GM13976 (cell line): ENCODE data around the gene MDH1B.
"Not testable (repeated sequence)": the region's sequence is repeated elsewhere in the genome, so short reads cannot be mapped to it uniquely, and the experiment has no call there.

ENCODE experiments used
- DNase-seq: peaks from one replicate; pipeline ENCODE4 v3.0.0; 2012; ENCODE audit warnings: low spot score
- CTCF ChIP-seq: IDR thresholded peaks from 2 replicates; pipeline ENCODE4 v1.5.1; 2012; ENCODE audit warnings: borderline replicate concordance, mild to moderate bottlenecking; ENCODE audit not compliant: insufficient read depth; ENCODE audit errors: extremely low read depth, missing control alignments, control extremely low read depth
- in situ Hi-C: fragments of 300-500 bp; cut with MboI; formaldehyde crosslinking; loops from one replicate; pipeline ENCODE4 v1.12.0; 2022; ENCODE audit warnings: low sequenced_read_pairs, mixed read lengths, inconsistent platforms; ENCODE audit not compliant: unreplicated experiment

MDH1B gene

GRCh38 chr2:206728277-206729199, 36.6 kb downstream of the MDH1B start:
- no peak for DNase-seq
- no peak for TF ChIP-seq CTCF
- in situ Hi-C loops, result no loop called here

- in situ Hi-C loops, result no loop called here
- TF ChIP-seq CTCF, result no peak
- DNase-seq, result no peak
These were observed 37.8 kb downstream of the MDH1B start for GRCh38 chr2:206727287-206727686.

- no peak for TF ChIP-seq CTCF
- in situ Hi-C loops, result no loop called here
- DNase-seq, result no peak
These were observed 41.8 kb downstream of the MDH1B start for GRCh38 chr2:206723288-206723687.

- peak; percentile 31 for DNase-seq
- in situ Hi-C loops, result no loop called here
- no peak for TF ChIP-seq CTCF
These were observed 43.7 kb downstream of the MDH1B start for GRCh38 chr2:206721256-206721920.

GRCh38 chr2:206718296-206718695, 46.8 kb downstream of the MDH1B start, which contains the start of gene DYTN:
Gene DYTN, minus strand, starts transcription at chr2:206718396. Its CDS starts 117 bp downstream, at chr2:206718279.
- TF ChIP-seq CTCF, result no peak
- in situ Hi-C loops, result no loop called here

GRCh38 chr2:206716623-206717022, 48.5 kb downstream of the MDH1B start:
- no peak for TF ChIP-seq CTCF
- DNase-seq, result no peak
- in situ Hi-C loops, result no loop called here

More at GRCh38 chr2:206718296-206718695, 46.8 kb downstream of the MDH1B start, which contains the start of gene DYTN:
- DNase-seq, result no peak

- DNase-seq, in situ Hi-C loops: not testable (repeated sequence)
These were observed 49.9 kb downstream of the MDH1B start for GRCh38 chr2:206715183-206715582.
